Body of pancreas (tissue), 4 donors: ENCODE measurements around the gene TRIOBP.

Source experiments
- CTCF ChIP-seq, 7 experiments: fragments of 450-650 bp in 4 of 7; fragments of 200-600 bp in 3 of 7; sonication (generic) in 3 of 7; IDR thresholded peaks; one replicate each; pipeline ENCODE4 v1.5.1; 2016 to 2019; ENCODE audit warnings: antibody characterized with exemption in 7 of 7
- POLR2A ChIP-seq, 3 donors: fragments of 450-650 bp; IDR thresholded peaks; one replicate each; pipeline ENCODE4 v1.6.1; 2016; ENCODE audit warnings: antibody characterized with exemption in 3 of 3, mild to moderate bottlenecking in 2 of 3

DNA sequence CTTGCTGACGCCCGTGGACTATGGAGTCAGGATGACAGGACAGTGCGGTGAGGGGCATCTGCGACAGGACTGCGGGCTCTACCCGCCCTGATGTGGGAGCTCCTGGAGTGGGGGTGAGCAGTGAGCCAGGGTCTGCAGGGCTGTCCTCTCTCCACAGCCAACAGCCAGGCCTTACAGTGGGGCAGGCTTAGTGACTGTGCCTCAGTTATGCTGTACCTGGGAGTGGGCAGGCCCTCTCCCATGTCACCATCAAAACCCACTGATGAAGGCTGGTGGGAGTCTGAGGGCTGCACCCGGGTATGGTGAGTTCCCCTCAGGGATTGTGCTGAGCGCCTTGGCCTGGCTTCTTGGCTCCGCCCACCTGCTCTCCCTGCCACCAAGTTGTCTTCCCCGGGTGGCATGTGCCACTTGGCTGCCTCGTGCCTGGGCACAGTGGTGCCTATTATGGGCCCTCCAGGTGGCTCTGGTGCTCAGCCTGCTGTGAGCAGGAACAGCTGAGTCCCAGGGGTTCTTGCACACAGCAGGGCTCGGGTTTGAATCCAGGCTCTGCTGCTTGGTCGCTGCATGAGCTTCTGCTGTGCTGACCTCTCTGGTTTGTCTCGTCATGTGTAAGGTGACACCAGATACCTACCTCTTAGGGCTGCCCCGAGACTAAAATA lies 4.1 kb upstream of the TRIOBP start:
- TF ChIP-seq CTCF (IDR thresholded peaks at IDR 0.05) (no peak), POLR2A (IDR thresholded peaks at IDR 0.05) (no peak)
